PFSK-1 (cell line): ENCODE data around the gene N4BP3.

ENCODE experiments used
- FOXP2 ChIP-seq: optimal IDR thresholded peaks from 2 replicates; pipeline ENCODE3; 2011; ENCODE audit warnings: borderline replicate concordance, control low read depth, inconsistent platforms; ENCODE audit not compliant: insufficient read depth; ENCODE audit errors: extremely low read length, extremely low read depth
- POLR2AphosphoS5 ChIP-seq: IDR thresholded peaks from 2 replicates; pipeline ENCODE4 v1.6.1; 2012; ENCODE audit warnings: low read depth, mild to moderate bottlenecking, control low read depth, low read length, moderate library complexity
- REST ChIP-seq, 2 experiments: IDR thresholded peaks; 2 replicates each; pipeline versions ENCODE4 v1.6.1 to v1.8.0; 2011 to 2012; ENCODE audit warnings: low read depth in 2 of 2, low read length in 2 of 2, control low read depth in 1 of 2, inconsistent platforms in 1 of 2, mild to moderate bottlenecking in 1 of 2, moderate library complexity in 1 of 2; ENCODE audit not compliant: insufficient read depth in 1 of 2
- SIN3A ChIP-seq: IDR thresholded peaks from 2 replicates; pipeline ENCODE4 v1.6.1; 2012; ENCODE audit warnings: mild to moderate bottlenecking, low read length, moderate library complexity, borderline replicate concordance; ENCODE audit not compliant: insufficient read depth
- TAF1 ChIP-seq: IDR thresholded peaks from 2 replicates; pipeline ENCODE4 v1.6.1; 2012; ENCODE audit warnings: low read length, control low read depth, borderline replicate concordance; ENCODE audit not compliant: insufficient read depth

N4BP3 gene

GRCh38 chr5:178086266-178086665 lies 27.1 kb upstream of the N4BP3 start:
- no peak for TF ChIP-seq POLR2AphosphoS5
- no peak for TF ChIP-seq REST (IDR thresholded peaks at IDR 0.05; ENCODE audit: insufficient read depth in 1 of 2, low read depth in 2 of 2, low read length in 2 of 2)
- no peak for TF ChIP-seq SIN3A
- TF ChIP-seq TAF1 = no peak
- TF ChIP-seq FOXP2 = no peak

- no peak for TF ChIP-seq SIN3A
- no peak for TF ChIP-seq REST (IDR thresholded peaks at IDR 0.05; ENCODE audit: insufficient read depth in 1 of 2, low read depth in 2 of 2, low read length in 2 of 2)
- no peak for TF ChIP-seq FOXP2
- no peak for TF ChIP-seq TAF1
- no peak for TF ChIP-seq POLR2AphosphoS5
These were observed 22.5 kb upstream of the N4BP3 start for GRCh38 chr5:178090856-178091255.

GRCh38 chr5:178093134-178093533 lies 20.2 kb upstream of the N4BP3 start:
- no peak for TF ChIP-seq POLR2AphosphoS5
- no peak for TF ChIP-seq SIN3A
- no peak for TF ChIP-seq FOXP2
- TF ChIP-seq REST (IDR thresholded peaks at IDR 0.05; ENCODE audit: insufficient read depth in 1 of 2, low read depth in 2 of 2, low read length in 2 of 2) = no peak
- no peak for TF ChIP-seq TAF1

GRCh38 chr5:178094345-178094744 lies 19.0 kb upstream of the N4BP3 start:
- TF ChIP-seq REST (IDR thresholded peaks at IDR 0.05; ENCODE audit: insufficient read depth in 1 of 2, low read depth in 2 of 2, low read length in 2 of 2) = no peak
- no peak for TF ChIP-seq SIN3A
- no peak for TF ChIP-seq POLR2AphosphoS5
- TF ChIP-seq FOXP2 = no peak
- no peak for TF ChIP-seq TAF1

GRCh38 chr5:178098685-178099084 lies 14.6 kb upstream of the N4BP3 start:
- TF ChIP-seq SIN3A = no peak
- TF ChIP-seq TAF1 = no peak
- no peak for TF ChIP-seq POLR2AphosphoS5
- no peak for TF ChIP-seq FOXP2
- no peak for TF ChIP-seq REST (IDR thresholded peaks at IDR 0.05; ENCODE audit: insufficient read depth in 1 of 2, low read depth in 2 of 2, low read length in 2 of 2)
